Cerebellar cortex (tissue), 1 donor: ENCODE results near the gene SYT10.
"Not testable (repeated sequence)": the region's sequence is repeated elsewhere in the genome, so short reads cannot be mapped to it uniquely, and the experiment has no call there.

ENCODE experiments used
- DNase-seq: peaks from one replicate; pipeline ENCODE4 v3.0.0-alpha.2; 2015; ENCODE audit warnings: low spot score

The SYT10 gene

DNA sequence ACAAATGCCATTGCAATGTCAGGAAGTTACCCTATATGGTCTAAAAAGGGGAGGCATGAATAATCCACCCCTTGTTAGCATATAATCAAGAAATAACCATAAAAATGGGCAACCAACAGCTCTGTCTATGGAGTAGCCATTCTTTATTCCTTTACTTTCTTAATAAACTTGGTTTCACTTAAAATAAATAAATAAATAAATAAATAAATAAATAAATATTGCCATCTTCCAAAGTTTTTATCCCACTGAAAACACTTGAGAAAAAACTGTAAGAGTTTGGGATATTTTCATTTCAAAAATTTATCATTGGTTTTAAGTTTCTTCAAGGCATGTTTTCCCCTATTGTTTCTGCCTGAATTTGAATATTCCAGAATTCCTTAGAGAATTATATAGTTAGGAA is 89.8 kb downstream of the SYT10 start:
- DNase-seq, result no peak

DNA sequence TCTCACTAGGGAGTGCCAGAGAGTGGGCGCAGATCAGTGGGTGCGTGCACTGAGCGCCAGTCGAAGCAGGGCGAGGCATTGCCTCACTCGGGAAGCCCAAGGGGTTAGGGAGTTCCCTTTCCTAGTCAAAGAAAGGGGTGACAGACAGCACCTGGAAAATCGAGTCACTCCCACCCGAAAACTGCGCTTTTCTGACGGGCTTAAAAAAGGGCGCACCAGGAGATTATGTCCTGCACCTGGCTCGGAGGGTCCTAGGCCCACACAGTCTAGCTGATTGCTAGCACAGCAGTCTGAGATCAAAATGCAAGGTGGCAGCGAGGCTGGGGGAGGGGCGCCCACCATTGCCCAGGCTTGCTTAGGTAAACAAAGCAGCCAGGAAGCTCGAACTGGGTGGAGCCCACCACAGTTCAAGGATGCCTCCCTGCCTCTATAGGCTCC is 107.6 kb downstream of the SYT10 start:
- not testable (repeated sequence) for DNase-seq

DNA sequence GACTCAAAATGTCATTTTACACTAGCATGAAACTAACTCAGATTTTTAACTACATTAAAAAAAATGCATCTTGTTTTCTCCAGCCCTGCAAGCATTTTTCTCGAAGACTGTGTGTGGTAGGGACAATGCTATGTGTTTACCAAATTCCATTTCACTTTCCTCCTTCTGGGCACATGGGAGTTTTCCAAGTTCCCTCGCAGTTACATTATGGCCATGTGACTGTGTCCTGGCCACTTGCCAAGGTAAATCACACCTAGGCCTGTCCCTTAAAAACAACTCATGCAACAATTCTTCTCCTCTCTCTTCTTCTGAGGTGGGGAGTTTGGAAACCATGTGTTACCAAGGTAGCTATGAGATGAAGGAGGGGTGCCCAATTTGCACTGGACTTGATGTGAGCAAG is 108.7 kb downstream of the SYT10 start:
- DNase-seq, result no peak
